ENCODE results near the gene ATP8A2. TPM values are rescaled to one million over a fixed set of nuclear protein-coding genes. Genes with fewer than 3 reads are reported as not detected.

ATP8A2 gene
- total and polyA plus RNA-seq, 10 of the 15 experiments (the other 5 are each of a cell fraction or from before 2014, with no cell fraction given), result 0.01 to 0.04 (median 0.04) TPM; not detected in 7

DNA sequence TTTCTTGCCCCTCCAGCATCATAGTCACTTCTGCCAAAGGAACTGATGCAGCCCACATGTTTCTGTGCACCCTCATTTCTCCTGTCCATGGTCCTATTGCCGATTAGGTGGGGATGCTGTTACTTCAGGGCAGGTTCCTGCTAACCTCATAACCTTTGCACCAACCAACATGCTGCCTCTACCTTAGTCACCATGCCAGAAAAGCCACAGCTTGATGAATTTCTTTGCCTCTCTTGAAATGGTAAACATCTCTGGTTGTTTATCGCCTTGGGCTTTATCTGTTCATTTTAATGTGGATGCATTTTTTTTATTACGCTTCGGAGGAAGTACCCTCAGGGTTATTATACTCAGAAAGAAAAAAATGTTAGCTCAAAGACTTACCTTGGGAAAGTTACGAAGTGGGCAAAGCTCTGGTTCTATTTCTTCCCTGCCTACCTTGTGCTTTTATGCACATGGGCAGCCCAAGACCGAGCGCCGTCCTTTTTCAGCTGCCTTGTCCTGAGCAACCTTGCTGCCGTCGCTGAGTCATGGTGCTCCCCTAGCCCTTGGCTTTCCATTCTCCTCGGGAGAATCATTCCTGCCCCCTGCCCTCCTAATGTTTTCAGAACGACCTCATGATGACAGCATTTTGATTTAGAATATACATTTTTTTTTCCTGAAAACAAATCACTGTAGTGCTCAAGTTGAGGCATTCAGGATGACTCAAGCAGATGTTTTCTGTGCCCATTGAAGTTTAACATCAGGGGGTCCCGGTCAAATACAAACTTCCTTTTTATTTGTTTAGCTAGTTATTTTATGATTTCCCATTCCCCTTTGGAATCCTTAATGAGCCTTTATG lies 400.1 kb downstream of the ATP8A2 start:
- Histone ChIP-seq H3K4me2 (ENCODE audit: control insufficient read depth, insufficient read depth) (no peak overlapping the region), H3K9me3 (replicated peaks; ENCODE audit: control insufficient read depth, insufficient read depth, low read length) (no peaks in the 10 kb centered on the region), H3K79me2 (ENCODE audit: control insufficient read depth, insufficient read depth, low read length) (no peaks in the 10 kb centered on the region), H3K4me1 (ENCODE audit: control insufficient read depth, insufficient read depth, low read length) (no peaks in the 10 kb centered on the region), H3K27me3 (replicated peaks in 1 of 2; ENCODE audit: control insufficient read depth in 2 of 2, insufficient read depth in 2 of 2, low read length in 1 of 2) (no peaks in the 10 kb centered on the region; a peak in 2 of 4 replicates), H3K9ac (ENCODE audit: control insufficient read depth, insufficient read depth, low read length) (no peak overlapping the region), H3K27ac (ENCODE audit: control insufficient read depth, insufficient read depth) (no peak overlapping the region), H4K20me1 (ENCODE audit: control insufficient read depth, insufficient read depth) (no peaks in the 10 kb centered on the region), H3K4me3 (no peak overlapping the region), H3K36me3 (ENCODE audit: control insufficient read depth in 2 of 2, insufficient read depth in 2 of 2, low read length in 1 of 2) (no peaks in the 10 kb centered on the region), H2AFZ (ENCODE audit: control insufficient read depth, low read depth, low read length) (no peak overlapping the region)
- WGBS (ENCODE audit: insufficient coverage, insufficient replicate concordance, low lambda C conversion rate, missing lambda C conversion rate), result 23% methylated on average over 13 of the region's 13 CpGs
- ChIA-PET SMC1A (ENCODE audit: uncharacterized antibody, unreplicated experiment) (no interaction called here), CTCF (interaction anchor here (0.6 to 0.7 kb wide), 2 partner anchors 19 to 176 kb away, joined by 3 to 4 read pairs; no protein-coding TSS in a partner anchor), POLR2A (no interaction called here), RAD21 (ENCODE audit: unreplicated experiment) (no interaction called here)
- BruUV-seq (replicated peaks), result no TSS peak
- in situ Hi-C loops (cut with MboI), result no loop called here
- intact Hi-C loops (cut with micrococcal nuclease; ENCODE audit: unreplicated experiment), result no loop called here
- ATAC-seq (no peak), FAIRE-seq (no peak), DNase-seq (ENCODE audit: low read depth, low spot score) (no peak)
- TF ChIP-seq NR2C2 (IDR thresholded peaks at IDR 0.05; ENCODE audit: borderline replicate concordance, control insufficient read depth, insufficient read length, low read depth), result no peak
- TF ChIP-seq SMAD5 (IDR thresholded peaks at IDR 0.05; ENCODE audit: low read depth), result no peak
- TF ChIP-seq KLF5 (IDR thresholded peaks at IDR 0.05; ENCODE audit: partially characterized antibody), result no peak
- TF ChIP-seq MYB (IDR thresholded peaks at IDR 0.05; ENCODE audit: borderline replicate concordance, low read depth, low read length), result no peak
- no peak for TF ChIP-seq MTA3 (IDR thresholded peaks at IDR 0.05; ENCODE audit: borderline replicate concordance, low read length)
- TF ChIP-seq, protein P1, sequence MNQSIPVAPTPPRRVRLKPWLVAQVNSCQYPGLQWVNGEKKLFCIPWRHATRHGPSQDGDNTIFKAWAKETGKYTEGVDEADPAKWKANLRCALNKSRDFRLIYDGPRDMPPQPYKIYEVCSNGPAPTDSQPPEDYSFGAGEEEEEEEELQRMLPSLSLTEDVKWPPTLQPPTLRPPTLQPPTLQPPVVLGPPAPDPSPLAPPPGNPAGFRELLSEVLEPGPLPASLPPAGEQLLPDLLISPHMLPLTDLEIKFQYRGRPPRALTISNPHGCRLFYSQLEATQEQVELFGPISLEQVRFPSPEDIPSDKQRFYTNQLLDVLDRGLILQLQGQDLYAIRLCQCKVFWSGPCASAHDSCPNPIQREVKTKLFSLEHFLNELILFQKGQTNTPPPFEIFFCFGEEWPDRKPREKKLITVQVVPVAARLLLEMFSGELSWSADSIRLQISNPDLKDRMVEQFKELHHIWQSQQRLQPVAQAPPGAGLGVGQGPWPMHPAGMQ (IDR thresholded peaks at IDR 0.05; ENCODE audit: borderline replicate concordance), result no peak
- no peak for TF ChIP-seq ZNF207 (IDR thresholded peaks at IDR 0.05; ENCODE audit: borderline replicate concordance)
- TF ChIP-seq, protein P2, sequence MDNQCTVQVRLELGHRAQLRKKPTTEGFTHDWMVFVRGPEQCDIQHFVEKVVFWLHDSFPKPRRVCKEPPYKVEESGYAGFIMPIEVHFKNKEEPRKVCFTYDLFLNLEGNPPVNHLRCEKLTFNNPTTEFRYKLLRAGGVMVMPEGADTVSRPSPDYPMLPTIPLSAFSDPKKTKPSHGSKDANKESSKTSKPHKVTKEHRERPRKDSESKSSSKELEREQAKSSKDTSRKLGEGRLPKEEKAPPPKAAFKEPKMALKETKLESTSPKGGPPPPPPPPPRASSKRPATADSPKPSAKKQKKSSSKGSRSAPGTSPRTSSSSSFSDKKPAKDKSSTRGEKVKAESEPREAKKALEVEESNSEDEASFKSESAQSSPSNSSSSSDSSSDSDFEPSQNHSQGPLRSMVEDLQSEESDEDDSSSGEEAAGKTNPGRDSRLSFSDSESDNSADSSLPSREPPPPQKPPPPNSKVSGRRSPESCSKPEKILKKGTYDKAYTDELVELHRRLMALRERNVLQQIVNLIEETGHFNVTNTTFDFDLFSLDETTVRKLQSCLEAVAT (IDR thresholded peaks at IDR 0.05), result no peak
- no peak for TF ChIP-seq CBX5 (IDR thresholded peaks at IDR 0.05; ENCODE audit: low read depth)
- no peak for TF ChIP-seq ZNF622 (IDR thresholded peaks at IDR 0.05)
- TF ChIP-seq GABPA (IDR thresholded peaks at IDR 0.05; ENCODE audit: low read depth), result no peak
- TF ChIP-seq TCF7 (IDR thresholded peaks at IDR 0.05; ENCODE audit: borderline replicate concordance), result no peak
- TF ChIP-seq PAX8 (IDR thresholded peaks at IDR 0.05), result no peak
- no peak for TF ChIP-seq RB1 (IDR thresholded peaks at IDR 0.05; ENCODE audit: borderline replicate concordance)
- TF ChIP-seq ZNF384 (IDR thresholded peaks at IDR 0.05; ENCODE audit: borderline replicate concordance, low read depth, low read length), result no peak
- TF ChIP-seq, protein P3, sequence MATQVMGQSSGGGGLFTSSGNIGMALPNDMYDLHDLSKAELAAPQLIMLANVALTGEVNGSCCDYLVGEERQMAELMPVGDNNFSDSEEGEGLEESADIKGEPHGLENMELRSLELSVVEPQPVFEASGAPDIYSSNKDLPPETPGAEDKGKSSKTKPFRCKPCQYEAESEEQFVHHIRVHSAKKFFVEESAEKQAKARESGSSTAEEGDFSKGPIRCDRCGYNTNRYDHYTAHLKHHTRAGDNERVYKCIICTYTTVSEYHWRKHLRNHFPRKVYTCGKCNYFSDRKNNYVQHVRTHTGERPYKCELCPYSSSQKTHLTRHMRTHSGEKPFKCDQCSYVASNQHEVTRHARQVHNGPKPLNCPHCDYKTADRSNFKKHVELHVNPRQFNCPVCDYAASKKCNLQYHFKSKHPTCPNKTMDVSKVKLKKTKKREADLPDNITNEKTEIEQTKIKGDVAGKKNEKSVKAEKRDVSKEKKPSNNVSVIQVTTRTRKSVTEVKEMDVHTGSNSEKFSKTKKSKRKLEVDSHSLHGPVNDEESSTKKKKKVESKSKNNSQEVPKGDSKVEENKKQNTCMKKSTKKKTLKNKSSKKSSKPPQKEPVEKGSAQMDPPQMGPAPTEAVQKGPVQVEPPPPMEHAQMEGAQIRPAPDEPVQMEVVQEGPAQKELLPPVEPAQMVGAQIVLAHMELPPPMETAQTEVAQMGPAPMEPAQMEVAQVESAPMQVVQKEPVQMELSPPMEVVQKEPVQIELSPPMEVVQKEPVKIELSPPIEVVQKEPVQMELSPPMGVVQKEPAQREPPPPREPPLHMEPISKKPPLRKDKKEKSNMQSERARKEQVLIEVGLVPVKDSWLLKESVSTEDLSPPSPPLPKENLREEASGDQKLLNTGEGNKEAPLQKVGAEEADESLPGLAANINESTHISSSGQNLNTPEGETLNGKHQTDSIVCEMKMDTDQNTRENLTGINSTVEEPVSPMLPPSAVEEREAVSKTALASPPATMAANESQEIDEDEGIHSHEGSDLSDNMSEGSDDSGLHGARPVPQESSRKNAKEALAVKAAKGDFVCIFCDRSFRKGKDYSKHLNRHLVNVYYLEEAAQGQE (IDR thresholded peaks at IDR 0.05; ENCODE audit: low read depth, low read length), result no peak
- no peak for TF ChIP-seq EGR1 (IDR thresholded peaks at IDR 0.05; ENCODE audit: borderline replicate concordance in 1 of 2, low read depth in 2 of 2, low read length in 2 of 2)
- TF ChIP-seq BRCA1 (IDR thresholded peaks at IDR 0.05; ENCODE audit: low read depth, low read length), result no peak
- no peak for TF ChIP-seq DPF2 (IDR thresholded peaks at IDR 0.05)

Data from GM12878 (cell line).